Measurements from ENCODE around the gene AP2A1.

GRCh38 chr19:49829721-49830120 lies 62.9 kb downstream of the AP2A1 start:
- TF ChIP-seq POLR2AphosphoS5 (IDR thresholded peaks at IDR 0.05; ENCODE audit: low read depth, low read length) = no peak
- no peak for TF ChIP-seq POLR2A (IDR thresholded peaks at IDR 0.05; ENCODE audit: low read depth, low read length)
- TF ChIP-seq TAF1 (IDR thresholded peaks at IDR 0.05; ENCODE audit: borderline replicate concordance, low read depth, low read length) = no peak

Measured in GM12892 (cell line).